DND-41 (cell line): ENCODE data around the gene KLF16.

Experiments used
- ATAC-seq: fragments of 200-7000 bp; cut with Tn5 transposase; 3 replicates; pipeline ENCODE4 v1.9.1; 2021; ENCODE audit warnings: low read depth; ENCODE audit not compliant: insufficient read depth
- DNase-seq: peaks from one replicate; pipeline ENCODE4 v3.0.0-alpha.2; 2020
- H2AFZ ChIP-seq: 2 replicates; pipeline ENCODE4 v1.6.0; 2012; ENCODE audit warnings: low read depth, low read length
- H3K27ac ChIP-seq: 2 replicates; pipeline ENCODE4 v1.5.1; 2012; ENCODE audit warnings: low read length, inconsistent platforms
- H3K27me3 ChIP-seq: fragments of 200-600 bp; sonication (generic); 2 replicates; pipeline ENCODE4 v1.6.0; 2012; ENCODE audit warnings: low read length, mild to moderate bottlenecking, inconsistent platforms; ENCODE audit not compliant: insufficient read depth, poor library complexity
- H3K36me3 ChIP-seq: 2 replicates; pipeline ENCODE4 v1.5.1; 2012; ENCODE audit warnings: low read length, inconsistent platforms; ENCODE audit not compliant: insufficient read depth
- H3K4me1 ChIP-seq: 2 replicates; pipeline ENCODE4 v1.5.1; 2012; ENCODE audit warnings: mild to moderate bottlenecking, low read length; ENCODE audit not compliant: insufficient read depth
- H3K4me2 ChIP-seq: 2 replicates; pipeline ENCODE4 v1.6.0; 2012; ENCODE audit warnings: mild to moderate bottlenecking, moderate library complexity, low read length, inconsistent platforms; ENCODE audit not compliant: insufficient read depth
- H3K4me3 ChIP-seq, 2 experiments: fragments of 200-600 bp in 1 of 2; shearing (Covaris generic) in 1 of 2; 2 replicates each; pipeline ENCODE4 v1.5.1; 2012 to 2016; ENCODE audit warnings: inconsistent platforms in 2 of 2, low read length in 2 of 2, mild to moderate bottlenecking in 2 of 2, low read depth in 1 of 2, moderate library complexity in 1 of 2
- H3K79me2 ChIP-seq: 2 replicates; pipeline ENCODE4 v1.6.0; 2012; ENCODE audit warnings: low read length, inconsistent platforms; ENCODE audit not compliant: insufficient read depth
- H3K9ac ChIP-seq: 2 replicates; pipeline ENCODE4 v1.6.0; 2012; ENCODE audit warnings: low read depth, mild to moderate bottlenecking, inconsistent platforms, low read length, moderate library complexity
- H3K9me3 ChIP-seq: 2 replicates; pipeline ENCODE4 v1.5.1; 2012; ENCODE audit warnings: low read length, moderate library complexity, mild to moderate bottlenecking, inconsistent platforms; ENCODE audit not compliant: insufficient read depth, severe bottlenecking
- H4K20me1 ChIP-seq: 2 replicates; pipeline ENCODE4 v1.6.0; 2012; ENCODE audit warnings: low read length; ENCODE audit not compliant: insufficient read depth
- CTCF ChIP-seq: IDR thresholded peaks from 2 replicates; pipeline ENCODE4 v1.5.1; 2012; ENCODE audit warnings: borderline replicate concordance, low read length, moderate library complexity, mild to moderate bottlenecking; ENCODE audit not compliant: poor library complexity, severe bottlenecking; ENCODE audit errors: extremely low read depth
- EZH2 ChIP-seq: IDR thresholded peaks from 3 replicates; pipeline ENCODE4 v1.6.1; 2012; ENCODE audit warnings: borderline replicate concordance, low read depth, mild to moderate bottlenecking, moderate library complexity, low read length, inconsistent platforms; ENCODE audit not compliant: severe bottlenecking

Gene KLF16

DNA sequence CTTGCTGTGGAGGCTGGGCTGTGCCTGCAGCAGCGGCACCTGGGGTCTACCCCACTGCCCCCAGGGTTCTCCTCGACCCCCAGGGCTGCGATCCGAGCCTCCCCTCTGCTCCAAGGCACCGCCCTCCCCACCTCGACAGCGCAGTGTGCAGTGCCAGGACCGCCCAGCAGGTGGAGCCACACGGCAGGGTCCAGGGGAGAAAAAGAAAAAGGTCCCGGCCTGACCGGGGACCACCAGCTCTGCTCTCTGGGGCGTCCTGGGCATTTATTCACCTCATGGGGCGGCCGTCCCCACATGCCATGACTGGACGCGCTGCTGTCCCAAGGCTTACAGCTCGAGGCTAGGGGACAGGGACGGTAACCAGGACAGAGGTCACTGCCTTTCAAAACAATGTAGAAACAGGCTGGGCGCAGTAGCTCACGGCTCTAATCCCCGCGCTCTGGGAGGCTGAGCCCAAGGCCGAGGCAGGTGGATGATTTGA is 25.7 kb downstream of the KLF16 start:
- H3K9ac ChIP-seq: no peak overlapping the region
- no peak overlapping the region for H3K4me2 ChIP-seq
- no peak overlapping the region for H3K27ac ChIP-seq
- no peak overlapping the region for H3K4me3 ChIP-seq
- H3K9me3 ChIP-seq: no peaks in the 10 kb centered on the region
- peaks cover 47% of the 10 kb centered on the region for H3K36me3 ChIP-seq
- ATAC-seq: peak; percentile 75
- H4K20me1 ChIP-seq: peaks cover 92% of the 10 kb centered on the region
- no peaks in the 10 kb centered on the region; the same call in 1 of the 2 replicates for H3K4me1 ChIP-seq
- H3K79me2 ChIP-seq: peaks cover 99% of the 10 kb centered on the region
- DNase-seq: peak; percentile 57
- peak; percentile 90 for TF ChIP-seq CTCF
- TF ChIP-seq EZH2: no peak
- H3K27me3 ChIP-seq: no peaks in the 10 kb centered on the region
- H2AFZ ChIP-seq: no peak overlapping the region

DNA sequence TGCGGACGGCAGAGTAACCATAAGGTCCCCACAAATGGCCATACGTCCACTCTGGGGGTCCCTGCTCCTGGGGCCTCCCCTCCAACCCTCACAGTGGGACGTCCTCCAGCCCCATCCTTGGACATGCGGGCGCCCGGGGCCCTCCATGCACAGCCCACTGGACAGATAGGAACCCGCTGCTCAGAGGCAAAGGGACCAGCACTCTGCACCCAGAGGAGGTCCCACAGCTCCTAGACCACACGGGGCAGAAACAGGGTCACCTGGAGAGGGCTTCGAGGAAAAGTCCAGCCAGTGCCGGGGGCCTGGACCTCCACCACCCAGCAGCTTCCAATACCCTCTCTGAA is 26.2 kb downstream of the KLF16 start:
- H3K9ac ChIP-seq: no peak overlapping the region
- H3K9me3 ChIP-seq: no peaks in the 10 kb centered on the region
- H3K4me3 ChIP-seq: no peak overlapping the region
- DNase-seq (no peak), ATAC-seq (0 out of 3 replicates have a peak, but pooled peaks have one; percentile 12)
- peaks cover 50% of the 10 kb centered on the region for H3K36me3 ChIP-seq
- H3K4me1 ChIP-seq: no peaks in the 10 kb centered on the region
- no peak overlapping the region for H3K27ac ChIP-seq
- TF ChIP-seq CTCF (no peak), EZH2 (no peak)
- peaks cover 98% of the 10 kb centered on the region for H3K79me2 ChIP-seq
- H2AFZ ChIP-seq: no peak overlapping the region
- no peak overlapping the region for H3K4me2 ChIP-seq
- peaks cover 90% of the 10 kb centered on the region for H4K20me1 ChIP-seq
- H3K27me3 ChIP-seq: no peaks in the 10 kb centered on the region

GRCh38 chr19:1836458-1837221 is 26.7 kb downstream of the KLF16 start:
- Histone ChIP-seq H3K27me3 (no peaks in the 10 kb centered on the region), H2AFZ (no peak overlapping the region), H3K4me2 (no peak overlapping the region), H3K9ac (no peak overlapping the region), H3K36me3 (peaks cover 52% of the 10 kb centered on the region), H3K79me2 (peaks cover 98% of the 10 kb centered on the region), H3K27ac (no peak overlapping the region), H3K4me1 (no peaks in the 10 kb centered on the region), H4K20me1 (peaks cover 91% of the 10 kb centered on the region), H3K9me3 (no peaks in the 10 kb centered on the region), H3K4me3 (no peak overlapping the region)
- ATAC-seq (no peak), DNase-seq (no peak)
- TF ChIP-seq EZH2 (no peak), CTCF (no peak)
